Pulmonary artery endothelial cell (primary cell): ENCODE measurements around the gene TRIM39. TPM values are rescaled to one million over a fixed set of nuclear protein-coding genes. Genes with fewer than 3 reads are reported as not detected.
"Not testable (repeated sequence)": the region's sequence is repeated elsewhere in the genome, so short reads cannot be mapped to it uniquely, and the experiment has no call there.

Source experiments
- DNase-seq: peaks from one replicate; pipeline ENCODE4 v3.0.0-alpha.2; 2011; ENCODE audit warnings: low read depth, low spot score
- total RNA-seq: library from RNA; depleted of rRNA; stranded (reverse); fragments of >200 nt; gene quantifications from 2 replicates; pipeline ENCODE4 v1.2.3, GENCODE V29; 2014

Gene TRIM39
- total RNA-seq, 1 donor from 2014 or later = 9.4 TPM

DNA sequence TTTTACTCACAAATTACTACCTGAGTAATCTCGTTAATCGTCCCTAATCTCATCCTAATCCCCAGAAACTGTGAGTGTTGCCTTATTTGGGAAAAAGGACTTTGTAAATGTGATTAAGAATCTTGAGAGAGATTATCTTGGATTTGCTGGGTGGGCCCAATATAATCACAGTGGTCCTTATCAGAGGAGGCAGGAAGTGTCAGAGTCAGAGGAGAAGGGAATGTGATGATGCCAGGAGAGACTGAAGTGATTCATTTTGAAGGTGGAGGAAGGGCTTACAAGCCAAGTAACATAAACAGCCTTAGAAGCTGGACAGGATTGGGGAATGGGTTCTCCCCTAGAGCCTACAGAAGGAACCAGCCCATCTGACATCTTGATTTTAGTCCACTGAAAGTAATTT, 34.9 kb downstream of the TRIM39 start:
- no peak for DNase-seq

GRCh38 chr6:30363459-30363858, 36.7 kb downstream of the TRIM39 start:
- DNase-seq = no peak

DNA sequence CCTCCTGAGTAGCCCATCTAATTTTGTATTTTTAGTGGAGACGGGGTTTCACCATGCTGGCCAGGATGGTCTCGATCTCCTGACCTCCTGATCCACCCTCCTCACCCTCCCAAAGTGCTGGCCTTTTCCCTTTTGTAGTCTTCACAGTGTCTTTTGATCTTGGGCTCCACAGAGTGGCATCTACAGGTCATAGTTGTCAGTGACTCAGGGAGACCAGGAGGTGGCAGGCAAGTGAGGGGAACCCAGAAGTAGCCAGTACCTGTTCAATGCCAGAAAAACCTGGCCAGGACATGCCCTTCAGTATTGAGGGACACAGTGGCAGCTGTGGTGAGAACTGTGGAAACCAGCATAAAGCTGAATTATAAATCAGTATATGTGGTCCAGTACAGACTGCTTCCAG, 37.9 kb downstream of the TRIM39 start:
- DNase-seq = no peak

- not testable (repeated sequence) for DNase-seq
Measured at GRCh38 chr6:30369280-30369679, 42.6 kb downstream of the TRIM39 start.

GRCh38 chr6:30378290-30378937, 51.7 kb downstream of the TRIM39 start:
- no peak for DNase-seq

- no peak for DNase-seq
Measured at GRCh38 chr6:30380464-30380863, 53.7 kb downstream of the TRIM39 start.

DNA sequence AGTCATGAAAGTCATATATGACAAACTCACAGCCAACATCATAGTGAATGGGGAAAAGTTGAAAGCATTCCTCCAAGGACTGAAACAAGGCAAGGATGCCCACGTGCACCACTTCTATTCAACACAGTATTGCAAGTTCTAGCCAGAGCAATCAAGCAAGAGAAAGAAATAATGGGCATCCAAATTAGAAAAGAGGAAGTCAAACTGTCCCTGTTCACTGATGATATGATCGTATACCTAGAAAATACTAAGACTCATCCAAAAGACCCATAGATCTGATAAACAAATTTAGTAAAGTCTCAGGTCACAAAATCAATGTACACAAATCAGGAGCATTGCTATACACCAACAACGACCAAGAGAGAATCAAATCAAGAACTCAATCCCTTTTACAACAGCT, 59.4 kb downstream of the TRIM39 start:
- no peak for DNase-seq

- no peak for DNase-seq
Measured at GRCh38 chr6:30391240-30391639, 64.5 kb downstream of the TRIM39 start.

Other genes starting within 250 kb of the TRIM39 start
- gene TRIM31, start 213.8 kb upstream of the TRIM39 start, total RNA-seq = not detected in 2 replicates
- gene TRIM40, start 190.8 kb upstream of the TRIM39 start, total RNA-seq = not detected in 2 replicates
- not detected in 2 replicates for gene TRIM10, start 165.7 kb upstream of the TRIM39 start, total RNA-seq
- gene TRIM15, start 163.4 kb upstream of the TRIM39 start, total RNA-seq = not detected in 2 replicates
- 25.2 and 31.7 TPM in 2 replicates for gene TRIM26, start 113.5 kb upstream of the TRIM39 start, total RNA-seq
- gene RPP21, start 18.2 kb downstream of the TRIM39 start, total RNA-seq = 22.0 and 26.1 TPM in 2 replicates
- gene HLA-E, start 162.6 kb downstream of the TRIM39 start, total RNA-seq = 524 and 663 TPM in 2 replicates
- gene GNL1, start 229.6 kb downstream of the TRIM39 start, total RNA-seq = 62.7 and 69.2 TPM in 2 replicates
- 4.0 and 4.5 TPM in 2 replicates for gene PRR3, start 230.4 kb downstream of the TRIM39 start, total RNA-seq
- gene ABCF1, start 244.5 kb downstream of the TRIM39 start, total RNA-seq = 53.0 and 67.9 TPM in 2 replicates